Gastroesophageal sphincter (tissue), 3 donors: ENCODE results near the gene SLC5A6.

Experiments used
- CTCF ChIP-seq, 4 experiments: fragments of 200-600 bp in 2 of 4; fragments of 450-650 bp in 2 of 4; sonication (generic) in 1 of 4; IDR thresholded peaks; one replicate each; pipeline ENCODE4 v1.5.1; 2017 to 2019; ENCODE audit warnings: antibody characterized with exemption in 4 of 4, mild to moderate bottlenecking in 2 of 4, moderate library complexity in 2 of 4
- POLR2A ChIP-seq, 2 donors: fragments of 450-650 bp; IDR thresholded peaks; one replicate each; pipeline ENCODE4 v1.6.1; 2017; ENCODE audit warnings: antibody characterized with exemption in 2 of 2, mild to moderate bottlenecking in 2 of 2, moderate library complexity in 1 of 2

DNA sequence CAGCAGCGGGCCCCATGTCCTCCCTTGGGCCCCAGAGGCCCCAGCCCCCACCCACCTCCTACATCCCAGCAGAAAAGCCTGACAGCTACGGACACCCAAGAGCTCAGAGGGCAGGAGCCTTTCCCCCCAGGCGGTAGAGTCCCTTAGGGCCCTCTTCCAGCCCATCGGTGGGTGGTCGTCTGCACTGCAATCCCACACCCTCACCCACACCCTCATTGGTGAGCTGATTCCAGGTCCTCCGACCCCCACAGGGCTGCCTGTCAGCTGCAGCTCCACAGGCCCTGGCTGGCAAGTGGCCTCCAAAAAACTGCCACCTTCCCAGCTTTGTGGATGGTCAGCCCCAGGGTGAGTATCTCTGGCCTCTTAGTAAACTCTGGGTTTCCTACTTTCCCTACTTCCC, 52.8 kb downstream of the SLC5A6 start:
- TF ChIP-seq CTCF (IDR thresholded peaks at IDR 0.05) (no peak), POLR2A (IDR thresholded peaks at IDR 0.05) (no peak)
